Stimulated activated CD8-positive, alpha-beta memory T cell treated with anti-CD3 and anti-CD28 coated beads, Interleukin-12 subunit alpha, Interleukin-12 subunit beta, amount 100 ng/mL, for 4 hours (primary cell): Measurements from ENCODE around the gene TBC1D20.
"Not testable (repeated sequence)": the region's sequence is repeated elsewhere in the genome, so short reads cannot be mapped to it uniquely, and the experiment has no call there.

Experiments used
- DNase-seq: peaks from one replicate; pipeline ENCODE4 v3.0.0-alpha.2; 2020; ENCODE audit warnings: low read depth

TBC1D20 gene

GRCh38 chr20:400454-401275, 61.7 kb downstream of the TBC1D20 start:
- DNase-seq, result no peak

DNA sequence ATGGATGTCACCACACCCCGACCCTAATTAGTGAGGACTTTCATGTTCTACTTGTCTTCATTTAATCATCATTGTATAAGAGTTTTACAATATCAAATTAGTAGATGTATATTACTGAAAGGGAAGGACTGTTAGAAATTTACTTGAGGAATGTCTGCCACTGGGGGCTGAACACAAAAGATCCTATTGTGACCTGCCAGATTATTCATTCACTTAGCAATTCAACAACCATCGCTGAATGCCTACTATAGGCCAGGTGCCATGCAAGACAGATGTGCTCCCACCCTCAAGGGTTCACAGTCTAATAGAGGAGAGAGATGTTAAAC, 62.2 kb downstream of the TBC1D20 start:
- DNase-seq, result no peak

GRCh38 chr20:399182-399707, 63.1 kb downstream of the TBC1D20 start:
- DNase-seq, result no peak

DNA sequence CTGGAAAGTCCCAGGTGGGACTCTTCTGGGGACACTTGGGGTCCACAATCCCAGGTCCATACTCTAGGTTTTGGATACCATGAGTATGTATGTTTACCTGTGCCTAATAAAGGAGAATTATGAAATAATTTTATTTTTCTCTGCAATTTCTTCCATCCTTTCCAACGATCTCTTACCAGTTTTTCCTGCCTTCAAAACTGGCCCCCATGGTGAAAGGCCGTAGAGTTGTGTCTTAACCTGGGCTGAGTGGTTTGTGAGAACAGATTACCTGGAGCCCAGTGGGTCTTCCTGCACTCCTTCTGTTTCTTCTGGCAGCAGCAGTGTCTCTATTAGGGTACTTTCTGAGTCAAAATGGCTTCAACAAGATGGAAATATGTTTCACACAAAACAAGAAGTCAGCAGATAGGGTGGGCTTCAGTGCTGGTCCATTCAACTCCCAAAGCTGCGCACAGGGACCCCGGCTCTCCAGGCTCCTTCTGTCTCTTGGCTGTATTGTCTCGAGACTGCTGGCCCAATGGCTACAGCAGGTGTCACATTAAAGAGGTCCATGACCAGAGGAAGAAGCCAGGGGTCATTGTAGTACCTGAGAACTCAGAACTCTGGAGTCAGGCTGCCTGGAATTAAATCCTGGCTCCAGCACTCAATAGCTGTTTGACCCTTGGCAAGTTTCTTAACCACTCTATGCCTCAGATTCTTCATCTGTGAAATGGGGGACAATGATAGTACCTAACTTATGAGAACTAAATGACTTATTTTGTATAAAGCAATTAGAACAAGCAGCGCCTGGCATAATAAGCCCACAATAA, 64.7 kb downstream of the TBC1D20 start:
- no peak for DNase-seq

DNA sequence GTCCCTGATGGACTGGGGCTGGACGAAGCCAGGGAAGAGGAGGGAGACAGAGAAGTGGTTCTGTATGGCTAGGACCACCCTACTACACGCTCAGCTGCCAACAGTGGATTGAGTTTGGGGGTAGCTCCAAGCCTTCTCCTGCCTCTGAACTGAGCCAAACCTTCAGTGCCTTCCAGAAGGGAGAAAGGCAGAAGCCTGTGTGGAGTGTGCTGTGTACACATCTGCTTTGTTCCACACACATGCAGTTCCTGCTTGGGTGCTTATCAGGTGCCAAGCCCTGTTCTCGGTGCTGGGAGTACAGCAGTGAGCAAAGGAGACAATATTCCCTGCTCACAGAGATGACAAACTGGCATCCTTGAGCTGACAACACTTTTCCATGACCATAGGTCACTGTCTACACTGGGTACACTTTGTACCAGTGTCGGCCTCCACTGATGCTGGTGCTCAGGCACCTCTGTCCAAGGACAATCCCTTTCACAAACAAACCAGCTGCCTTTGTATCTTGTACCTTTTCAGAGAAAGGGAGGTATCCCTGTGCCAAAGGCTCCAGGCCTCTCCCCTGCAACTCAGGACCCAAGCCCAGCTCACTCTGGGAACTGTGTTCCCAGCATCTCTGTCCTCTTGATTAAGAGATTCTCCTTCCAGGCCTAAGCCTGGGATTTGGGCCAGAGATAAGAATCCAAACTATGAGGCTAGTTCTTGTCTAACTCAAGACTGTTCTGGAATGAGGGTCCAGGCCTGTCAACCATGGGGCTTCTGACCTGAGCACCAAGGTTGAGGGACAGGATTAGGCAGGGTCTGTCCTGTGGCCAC, 65.5 kb downstream of the TBC1D20 start:
- DNase-seq, result no peak

DNA sequence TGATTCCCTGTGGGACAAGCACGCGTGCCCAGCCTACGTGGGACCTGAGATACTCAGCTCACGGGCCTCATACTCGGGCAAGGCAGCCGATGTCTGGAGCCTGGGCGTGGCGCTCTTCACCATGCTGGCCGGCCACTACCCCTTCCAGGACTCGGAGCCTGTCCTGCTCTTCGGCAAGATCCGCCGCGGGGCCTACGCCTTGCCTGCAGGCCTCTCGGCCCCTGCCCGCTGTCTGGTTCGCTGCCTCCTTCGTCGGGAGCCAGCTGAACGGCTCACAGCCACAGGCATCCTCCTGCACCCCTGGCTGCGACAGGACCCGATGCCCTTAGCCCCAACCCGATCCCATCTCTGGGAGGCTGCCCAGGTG, 66.1 kb downstream of the TBC1D20 start:
- DNase-seq, result no peak

DNA sequence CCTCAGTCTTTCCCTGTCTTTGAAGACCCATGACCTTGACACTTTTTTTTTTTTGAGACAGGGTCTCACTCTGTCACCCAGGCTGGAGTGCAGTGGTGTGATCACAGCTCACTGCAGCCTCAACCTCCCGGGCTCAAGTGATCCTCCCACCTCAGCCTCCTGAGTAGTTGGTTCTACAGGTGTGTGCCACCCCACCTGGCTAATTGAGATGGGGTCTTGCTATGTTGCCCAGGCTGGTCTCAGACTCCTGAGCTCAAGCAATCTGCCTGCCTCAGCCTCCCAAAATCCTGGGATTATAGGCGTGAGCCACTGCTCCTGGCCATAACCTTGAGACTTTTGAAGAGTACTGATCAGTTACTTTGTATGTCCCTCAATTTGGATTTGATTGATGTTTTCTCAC, 69.0 kb downstream of the TBC1D20 start:
- not testable (repeated sequence) for DNase-seq

DNA sequence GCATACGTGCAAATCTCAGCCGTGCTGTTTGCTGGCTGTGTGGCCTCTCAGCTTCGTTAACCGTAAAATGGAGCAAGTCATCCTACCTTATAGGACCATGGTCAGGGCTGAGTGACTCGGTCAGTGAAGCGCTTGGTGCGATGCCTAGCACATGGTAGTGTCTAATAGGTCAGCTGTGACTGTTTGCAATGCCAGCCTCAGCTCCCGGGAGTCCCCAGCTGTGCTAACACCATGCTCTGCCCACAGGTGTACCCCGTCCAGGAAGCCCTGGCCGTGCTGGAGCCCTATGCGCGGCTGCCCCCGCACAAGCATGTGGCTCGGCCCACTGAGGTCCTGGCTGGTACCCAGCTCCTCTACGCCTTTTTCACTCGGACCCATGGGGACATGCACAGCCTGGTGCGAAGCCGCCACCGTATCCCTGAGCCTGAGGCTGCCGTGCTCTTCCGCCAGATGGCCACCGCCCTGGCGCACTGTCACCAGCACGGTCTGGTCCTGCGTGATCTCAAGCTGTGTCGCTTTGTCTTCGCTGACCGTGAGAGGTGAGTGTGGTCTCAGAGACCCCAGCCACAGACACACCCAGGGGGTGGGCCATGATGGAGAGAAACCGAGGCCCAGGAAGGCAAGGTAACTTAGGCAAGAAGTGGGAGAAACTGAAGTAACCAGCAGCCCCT, 71.2 kb downstream of the TBC1D20 start:
- DNase-seq, result no peak

- DNase-seq, result no peak
Observed at GRCh38 chr20:389220-389619, 73.1 kb downstream of the TBC1D20 start.

- DNase-seq, result no peak
Observed at GRCh38 chr20:388034-388994, 74.0 kb downstream of the TBC1D20 start.

DNA sequence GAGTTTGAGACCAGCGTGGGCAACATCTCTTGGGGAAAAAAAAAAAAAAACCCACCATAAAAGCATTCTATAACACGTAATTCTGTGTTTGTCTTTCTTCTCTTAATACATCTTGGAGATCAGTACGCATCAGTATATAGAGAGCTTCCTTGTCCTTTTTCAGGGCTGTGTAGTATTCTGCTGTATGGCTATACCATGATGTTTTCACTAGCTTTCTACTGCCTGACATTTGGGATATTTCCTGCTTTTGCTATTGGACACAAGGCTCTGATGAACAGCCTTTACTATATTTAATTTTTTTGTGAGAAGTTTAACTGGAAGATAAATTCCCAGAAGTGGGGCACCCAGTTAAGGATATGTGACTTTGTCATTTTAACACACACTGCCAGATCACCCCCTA, 74.8 kb downstream of the TBC1D20 start:
- DNase-seq, result no peak

DNA sequence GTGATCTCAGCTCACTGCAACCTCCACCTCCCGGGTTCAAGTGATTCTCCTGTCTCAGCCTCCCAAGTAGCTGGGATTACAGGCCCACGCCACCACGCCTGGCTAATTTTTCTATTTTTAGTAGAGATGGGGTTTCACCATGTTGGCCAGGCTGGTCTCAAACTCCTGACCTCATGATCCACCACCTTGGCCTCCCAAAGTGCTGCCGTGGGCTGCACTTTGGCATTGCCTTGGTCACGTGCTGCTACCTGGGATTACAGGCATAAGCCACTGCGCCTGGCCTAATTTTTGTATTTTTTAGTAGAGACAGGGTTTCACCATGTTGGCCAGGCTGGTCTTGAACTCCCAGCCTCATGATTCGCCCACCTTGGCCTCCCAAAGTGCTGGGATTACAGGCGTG, 75.7 kb downstream of the TBC1D20 start:
- DNase-seq, result not testable (repeated sequence)
